HepG2 (cell line): ENCODE measurements around the gene SPOCD1. TPM values are rescaled to one million over a fixed set of nuclear protein-coding genes. Genes with fewer than 3 reads are reported as not detected.

Experiments used
- ARID4A ChIP-seq: sonication (generic); formaldehyde crosslinking; IDR thresholded peaks from 2 replicates; pipeline ENCODE4 v1.5.0; 2020; ENCODE audit warnings: mild to moderate bottlenecking, missing genetic modification reagents, borderline replicate concordance
- CREB1 ChIP-seq, 2 experiments: fragments of 450-650 bp in 1 of 2; IDR thresholded peaks; 2 replicates each; pipeline ENCODE4 v1.6.1; 2016 to 2017; ENCODE audit warnings: control low read depth in 1 of 2, mild to moderate bottlenecking in 1 of 2, missing compliant biosample characterization in 1 of 2, missing genetic modification characterization in 1 of 2
- CREB3 ChIP-seq: sonication (generic); formaldehyde crosslinking; IDR thresholded peaks from 2 replicates; pipeline ENCODE4 v1.5.0; 2020; ENCODE audit warnings: missing genetic modification reagents
- KAT8 ChIP-seq: IDR thresholded peaks from 2 replicates; pipeline ENCODE4 v1.6.1; 2016; ENCODE audit warnings: missing genetic modification reagents, missing compliant biosample characterization
- MYC ChIP-seq: sonication (generic); formaldehyde crosslinking; IDR thresholded peaks from 2 replicates; pipeline ENCODE4 v1.9.0; 2021; ENCODE audit warnings: missing genetic modification reagents, borderline replicate concordance
- RFX5 ChIP-seq: IDR thresholded peaks from 2 replicates; pipeline ENCODE4 v1.6.1; 2011; ENCODE audit warnings: low read depth, low read length, improper control_type of control experiment
- SNAPC4 ChIP-seq: sonication (generic); formaldehyde crosslinking; IDR thresholded peaks from 2 replicates; pipeline ENCODE4 v1.4.0; 2020; ENCODE audit warnings: mild to moderate bottlenecking, missing genetic modification reagents
- SRSF1 ChIP-seq: fragments of 200-400 bp; formaldehyde crosslinking; optimal IDR thresholded peaks from 2 replicates; pipeline ENCODE3; 2017; ENCODE audit warnings: mild to moderate bottlenecking, low read depth, low read length, moderate library complexity
- ZNF446 ChIP-seq: sonication (generic); formaldehyde crosslinking; IDR thresholded peaks from 2 replicates; pipeline ENCODE4 v1.5.0; 2020; ENCODE audit warnings: mild to moderate bottlenecking, missing genetic modification reagents
- ZNF614 ChIP-seq: IDR thresholded peaks from 2 replicates; pipeline ENCODE4 v1.6.1; 2018; ENCODE audit warnings: missing biosample characterization, missing genetic modification reagents, inconsistent platforms, borderline replicate concordance
- polyA plus RNA-seq, 8 experiments: library from polyadenylated mRNA; depleted of rRNA in 3 of 8; stranded (reverse) in 7 of 8; unstranded in 1 of 8; fragments of >200 nt; fragmentation: Illumina TruSeq in 4 of 8; extraction: Trizol in 4 of 8; gene quantifications; 2 replicates each; pipeline versions ENCODE4 v1.2.1 to v1.2.3, GENCODE V29; 2011 to 2016; ENCODE audit warnings: low read depth in 4 of 8, missing spikeins in 1 of 8, mixed read lengths in 1 of 8; ENCODE audit not compliant: insufficient read depth in 1 of 8
- total RNA-seq, 5 experiments: library from RNA; depleted of rRNA; stranded (reverse); fragments of >200 nt; fragmentation: Illumina TruSeq; extraction: Trizol; gene quantifications; 2 replicates each; pipeline ENCODE4 v1.2.3, GENCODE V29; 2016; ENCODE audit warnings: low read depth in 1 of 5

SPOCD1 gene
- total and polyA plus RNA-seq, 2 of the 13 experiments (the other 11 are each of a cell fraction or from before 2014, with no cell fraction given) = 0.24 to 0.29 TPM

- peak; percentile 88; the same call in 1 of the 2 replicates for TF ChIP-seq RFX5
- TF ChIP-seq SNAPC4 (CRISPR knock-in tag) = peak; percentile 74; the same call in 1 of the 2 replicates
- 0 out of 2 replicates have a peak, but pooled peaks have one; percentile 46 for TF ChIP-seq KAT8
- TF ChIP-seq ARID4A (CRISPR knock-in tag) = peak; percentile 49
- no peak for TF ChIP-seq CREB3
- no peak for TF ChIP-seq MYC
- TF ChIP-seq CREB1 (IDR thresholded peaks at IDR 0.05) = peak; percentile 39; the same call in 1 of the 2 replicates
- no peak for TF ChIP-seq CREB1 (CRISPR knock-in tag; IDR thresholded peaks at IDR 0.05)
- TF ChIP-seq ZNF614 (CRISPR knock-in tag) = no peak
- peak; percentile 32 for TF ChIP-seq SRSF1
- no peak for TF ChIP-seq ZNF446
Measured at GRCh38 chr1:31788138-31788824, 27.5 kb downstream of the SPOCD1 start (continued).
